Measurements from ENCODE around the gene TMEM167A.
"Not testable (repeated sequence)": the region's sequence is repeated elsewhere in the genome, so short reads cannot be mapped to it uniquely, and the experiment has no call there.

The TMEM167A gene

DNA sequence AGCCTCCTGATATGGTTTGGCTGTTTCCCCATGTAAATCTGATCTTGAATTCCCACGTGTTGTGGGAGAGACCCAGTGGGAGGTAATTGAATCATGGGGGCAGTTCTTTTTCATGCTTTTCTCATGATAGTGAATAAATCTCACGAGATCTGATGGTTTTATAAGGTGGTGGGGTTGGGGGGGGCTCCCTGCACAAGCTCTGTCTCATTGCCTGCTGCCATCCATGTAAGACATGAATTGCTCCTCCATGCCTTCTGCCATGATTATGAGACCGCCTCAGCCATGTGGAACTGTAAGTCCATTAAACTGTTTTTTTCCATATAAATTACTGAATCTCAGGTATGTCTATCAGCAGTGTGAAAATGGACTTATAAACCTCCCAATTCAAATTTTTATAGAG, 13.0 kb upstream of the TMEM167A start:
- DNase-seq (ENCODE audit: low spot score), result no peak

DNA sequence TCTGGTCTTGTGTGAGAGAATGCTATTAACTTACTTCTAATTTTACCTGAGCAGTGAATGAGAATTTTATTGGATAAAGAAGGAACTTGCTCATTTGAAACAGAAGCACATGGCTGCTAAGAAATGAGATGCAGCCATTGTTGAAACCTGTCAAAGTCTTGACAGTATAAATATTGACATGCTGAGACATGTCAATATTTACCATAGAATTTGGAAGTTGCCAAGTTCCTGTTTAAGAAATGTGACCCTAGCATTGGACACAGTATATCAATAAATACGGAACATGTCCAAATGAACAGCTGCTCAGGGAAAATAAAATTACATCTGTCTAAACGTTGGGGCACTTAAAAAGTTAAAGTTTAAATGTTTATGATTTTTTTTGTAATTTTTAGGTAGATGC, 7.9 kb upstream of the TMEM167A start:
- no peak for DNase-seq (ENCODE audit: low spot score)

DNA sequence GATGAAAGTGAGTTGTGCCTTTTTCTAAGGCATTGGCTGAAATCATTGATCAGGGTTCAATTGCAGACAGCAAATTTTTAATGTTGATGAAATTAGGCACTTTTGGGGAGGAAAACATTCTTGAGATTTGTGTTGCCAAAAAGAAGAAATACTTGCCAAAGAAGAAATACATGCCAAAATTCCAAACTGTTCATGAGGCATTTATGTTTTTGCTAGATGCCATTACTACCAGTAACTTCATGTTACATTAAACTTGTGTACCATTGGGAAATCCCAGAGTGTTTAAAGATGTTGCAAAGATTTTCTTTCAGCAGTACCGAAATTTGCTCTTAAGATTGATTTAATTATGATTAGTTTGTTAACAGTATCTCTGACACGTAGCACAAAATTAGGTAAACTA, 7.1 kb upstream of the TMEM167A start:
- no peak for DNase-seq (ENCODE audit: low spot score)

DNA sequence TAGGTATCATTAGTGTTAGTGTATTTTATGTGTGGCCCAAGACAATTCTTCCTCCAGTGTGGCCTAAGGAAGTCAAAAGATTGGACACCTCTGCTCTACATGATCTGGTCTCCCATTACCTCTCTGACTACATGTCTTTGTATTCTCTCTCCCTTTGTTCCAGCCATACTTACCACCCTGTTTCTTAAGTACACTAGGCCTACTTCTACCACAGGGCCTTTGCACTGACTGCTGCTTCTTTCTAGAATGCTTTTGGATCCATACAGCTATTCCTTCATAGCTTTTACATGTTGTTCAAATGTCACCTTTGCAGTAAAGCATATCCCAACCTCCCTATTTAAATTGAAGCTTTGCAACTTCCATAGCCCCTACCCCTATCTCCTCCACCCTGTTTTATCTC, 5.6 kb upstream of the TMEM167A start:
- no peak for DNase-seq (ENCODE audit: low spot score)

DNA sequence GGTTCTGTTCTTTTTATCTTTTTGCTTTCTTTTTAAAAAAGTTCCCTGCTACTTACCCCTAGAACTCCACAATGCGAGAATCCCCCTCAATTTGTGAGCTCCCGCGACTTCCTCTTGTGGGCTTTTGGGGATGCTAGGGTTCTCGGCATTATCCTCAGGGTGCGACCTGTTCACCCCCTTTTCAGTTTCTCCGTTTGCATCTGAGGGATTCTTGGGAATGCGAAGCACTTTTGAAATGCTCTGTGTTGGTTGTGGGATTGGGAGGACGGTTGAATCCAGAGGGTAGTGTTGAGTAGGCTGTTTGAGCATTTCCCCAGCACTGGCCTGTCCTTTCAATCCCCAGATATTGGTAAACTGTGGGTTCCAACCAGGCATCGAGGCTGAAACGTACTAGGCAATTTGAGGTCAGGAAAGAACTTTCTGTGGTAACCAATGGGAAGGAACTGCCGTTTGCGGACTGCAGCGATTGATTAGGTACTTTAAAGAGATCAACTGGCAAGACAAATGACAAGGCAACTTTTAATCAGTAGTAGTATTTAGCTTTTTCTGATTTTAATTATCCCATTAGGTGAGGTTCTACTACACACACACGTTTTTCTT, 568 bp upstream of the TMEM167A start:
- no peak for DNase-seq (ENCODE audit: low spot score)

DNA sequence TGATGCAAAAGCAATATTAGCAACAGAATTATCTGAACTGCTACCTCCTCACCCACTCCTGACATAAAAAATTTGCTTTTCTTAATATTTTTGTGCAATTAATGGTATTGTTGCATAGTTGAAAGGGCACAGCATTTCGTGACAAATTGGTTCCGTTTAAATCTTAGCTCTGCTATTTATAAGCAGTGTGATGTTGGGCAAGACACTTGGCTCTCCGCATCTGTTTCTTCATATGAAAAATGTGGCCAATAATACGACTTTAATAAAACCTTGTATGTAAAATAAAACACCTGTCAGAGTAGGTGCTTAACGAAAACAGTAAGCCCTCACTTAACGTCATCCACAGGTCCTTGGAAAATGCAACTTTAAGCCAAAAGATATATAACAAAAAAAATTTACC, 4.2 kb downstream of the TMEM167A start:
- DNase-seq (ENCODE audit: low spot score), result no peak

DNA sequence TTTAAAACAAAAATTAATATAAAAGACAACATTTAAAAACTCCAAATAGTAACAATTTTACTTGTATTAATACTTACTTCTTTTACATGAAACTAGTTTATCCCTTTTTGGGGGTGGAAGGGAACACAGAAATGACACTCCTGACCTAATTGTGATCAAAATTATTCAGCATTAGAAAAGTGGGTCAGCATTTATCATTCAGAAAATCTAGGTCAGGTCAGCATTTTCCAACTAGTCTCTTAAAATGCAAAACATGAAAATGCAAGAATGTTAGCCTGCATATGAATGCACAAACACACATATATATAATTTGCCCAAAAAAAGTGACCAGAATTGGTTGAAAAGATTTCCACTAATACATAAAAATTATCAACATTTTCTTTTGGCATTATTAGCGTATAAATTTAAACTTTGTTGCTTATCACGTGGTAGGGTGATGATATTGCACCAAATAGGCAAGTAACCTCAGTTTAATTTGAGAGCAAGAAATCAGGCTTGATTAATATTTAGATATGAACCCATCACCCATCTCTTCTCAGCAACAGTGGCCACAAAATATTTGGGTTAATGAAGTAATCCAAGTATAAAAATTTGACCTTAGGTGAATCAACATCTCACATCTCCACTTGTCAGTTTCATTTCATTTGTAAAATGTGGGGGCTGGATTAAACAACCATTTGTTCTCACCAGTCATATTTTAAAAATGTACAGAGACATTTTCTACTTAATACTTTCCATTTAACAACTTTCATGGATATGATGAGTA, 5.7 kb downstream of the TMEM167A start:
- DNase-seq (ENCODE audit: low spot score), result no peak

DNA sequence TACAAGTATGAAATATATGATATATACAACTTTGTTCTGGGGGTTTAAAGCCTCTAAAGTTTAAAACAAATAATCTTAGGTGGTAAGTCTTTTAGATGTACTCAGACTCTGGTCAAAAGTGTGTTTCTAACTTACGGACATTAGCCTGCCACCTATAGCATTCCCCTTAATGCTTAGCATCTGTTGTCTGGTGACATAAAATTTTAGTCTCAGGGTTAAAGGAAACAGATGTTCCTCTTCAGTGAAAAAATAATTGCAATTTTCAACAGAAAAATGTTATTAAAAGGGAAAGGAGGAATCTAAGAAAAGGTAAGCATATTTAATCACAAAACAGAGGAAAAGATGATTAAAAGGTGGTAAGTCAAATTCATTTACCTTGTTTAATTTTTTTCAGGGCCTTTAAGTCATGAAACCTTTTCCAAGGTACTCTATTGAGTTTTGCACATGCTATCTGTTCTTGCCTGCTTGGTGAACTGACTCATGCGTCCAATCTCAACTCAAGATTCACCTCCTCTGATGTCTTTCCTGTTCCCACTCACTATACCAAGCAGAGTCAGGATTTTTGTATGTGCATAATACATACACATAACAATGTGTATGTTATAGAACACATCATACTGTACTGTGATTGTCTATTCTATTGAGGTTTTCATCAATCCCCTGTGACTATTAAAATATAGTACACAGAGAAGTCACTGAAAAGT, 7.9 kb downstream of the TMEM167A start:
- no peak for DNase-seq (ENCODE audit: low spot score)

DNA sequence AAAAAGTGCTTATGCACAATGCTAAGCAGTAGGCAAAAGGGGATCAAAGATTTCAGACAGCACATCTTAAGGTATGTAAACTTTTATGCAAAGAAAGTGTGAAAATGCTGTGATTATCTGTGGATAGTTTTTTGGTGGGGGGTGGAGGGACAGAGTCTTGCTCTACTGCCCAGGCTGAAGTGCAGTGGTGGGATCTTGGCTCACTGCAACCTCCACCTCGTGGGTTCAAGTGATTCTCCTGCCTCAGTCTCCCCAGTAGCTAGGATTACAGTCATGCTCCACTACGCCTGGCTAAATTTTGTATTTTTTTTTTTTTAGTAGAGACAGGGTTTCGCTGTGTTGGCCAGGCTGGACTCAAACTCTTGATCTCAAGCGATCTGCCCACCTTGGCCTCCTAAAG, 9.8 kb downstream of the TMEM167A start:
- not testable (repeated sequence) for DNase-seq (ENCODE audit: low spot score)

DNA sequence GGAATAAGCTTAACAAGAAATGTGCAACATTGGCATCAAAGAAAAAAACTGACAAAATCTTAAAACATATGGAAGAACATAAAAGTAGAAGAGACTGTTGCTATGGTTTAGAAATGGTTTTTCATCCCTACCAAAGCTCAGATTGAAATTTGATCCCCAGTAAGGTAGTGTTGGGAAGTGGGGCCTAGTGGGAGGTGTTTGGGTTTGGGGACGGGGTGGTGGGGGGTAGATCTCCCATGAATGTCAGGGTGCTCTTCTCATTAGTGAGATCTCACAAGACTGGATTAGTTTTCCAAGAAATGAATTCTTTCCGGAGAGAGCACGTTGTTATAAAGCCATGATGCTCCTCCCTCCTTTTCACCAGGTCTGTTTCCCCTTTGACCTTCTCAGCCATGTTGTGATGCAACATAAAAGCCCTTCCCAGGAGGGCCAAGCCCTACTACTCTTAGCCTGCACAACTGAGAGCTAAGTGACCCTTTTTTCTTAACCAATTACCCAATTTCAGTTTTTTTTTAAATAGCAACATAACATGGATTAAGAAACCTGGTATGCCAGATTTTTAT, 10.6 kb downstream of the TMEM167A start:
- DNase-seq (ENCODE audit: low spot score), result no peak

DNA sequence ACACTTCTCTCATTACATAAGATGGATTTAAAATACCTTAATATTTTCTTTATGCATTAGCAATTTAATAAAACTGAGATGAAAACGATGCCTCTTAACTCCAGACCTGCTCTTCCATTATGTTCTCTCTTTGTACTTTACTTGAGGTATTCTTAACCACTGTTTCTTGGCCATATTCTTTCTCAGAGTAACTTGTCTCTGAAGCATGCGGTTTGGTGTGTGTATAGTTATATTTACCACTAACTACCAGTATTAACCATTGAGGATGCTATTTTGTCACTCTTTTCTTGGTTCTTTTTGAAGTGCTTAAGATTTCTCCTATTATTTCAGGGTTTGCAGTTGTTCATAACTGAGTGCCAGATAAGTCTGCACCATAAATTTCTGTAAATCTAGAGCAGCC, 17.9 kb downstream of the TMEM167A start:
- no peak for DNase-seq (ENCODE audit: low spot score)

DNA sequence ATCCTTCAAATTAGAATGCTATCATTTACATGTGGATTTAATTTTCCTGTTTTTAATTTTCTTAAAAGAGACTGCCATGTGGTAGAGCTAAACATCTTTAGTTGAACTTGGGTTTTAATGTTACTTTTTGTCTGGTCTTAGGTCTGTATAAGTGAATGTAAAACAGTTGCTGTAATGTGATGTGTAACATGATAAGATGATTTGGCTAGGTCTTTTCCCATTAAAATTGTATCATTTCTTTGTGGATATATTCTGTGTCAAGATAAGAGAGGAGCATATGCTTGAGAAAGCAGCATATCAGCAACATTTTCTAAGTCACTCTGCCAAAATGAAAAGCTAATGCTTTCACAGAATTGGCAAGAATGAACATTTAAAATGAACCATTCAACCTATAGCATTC, 18.5 kb downstream of the TMEM167A start:
- DNase-seq (ENCODE audit: low spot score), result no peak

DNA sequence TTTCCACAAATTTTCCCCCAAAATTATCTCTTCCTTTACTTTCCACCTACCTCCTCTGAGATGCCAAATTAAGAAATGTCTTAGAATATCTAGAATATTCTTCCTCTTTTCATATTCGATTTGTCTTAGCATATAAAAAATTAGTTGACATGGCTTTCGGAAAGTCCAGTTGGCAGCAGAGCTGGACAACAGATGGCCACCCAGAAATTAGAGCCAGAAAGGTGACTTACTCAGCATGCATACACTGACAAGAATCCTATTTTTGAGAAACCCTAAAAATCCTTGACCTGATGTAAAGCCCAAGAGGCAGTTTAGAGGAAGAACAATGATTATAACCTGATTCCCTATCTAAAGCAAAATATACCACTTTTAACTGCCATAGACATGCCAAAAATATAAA, 22.0 kb downstream of the TMEM167A start:
- no peak for DNase-seq (ENCODE audit: low spot score)

DNA sequence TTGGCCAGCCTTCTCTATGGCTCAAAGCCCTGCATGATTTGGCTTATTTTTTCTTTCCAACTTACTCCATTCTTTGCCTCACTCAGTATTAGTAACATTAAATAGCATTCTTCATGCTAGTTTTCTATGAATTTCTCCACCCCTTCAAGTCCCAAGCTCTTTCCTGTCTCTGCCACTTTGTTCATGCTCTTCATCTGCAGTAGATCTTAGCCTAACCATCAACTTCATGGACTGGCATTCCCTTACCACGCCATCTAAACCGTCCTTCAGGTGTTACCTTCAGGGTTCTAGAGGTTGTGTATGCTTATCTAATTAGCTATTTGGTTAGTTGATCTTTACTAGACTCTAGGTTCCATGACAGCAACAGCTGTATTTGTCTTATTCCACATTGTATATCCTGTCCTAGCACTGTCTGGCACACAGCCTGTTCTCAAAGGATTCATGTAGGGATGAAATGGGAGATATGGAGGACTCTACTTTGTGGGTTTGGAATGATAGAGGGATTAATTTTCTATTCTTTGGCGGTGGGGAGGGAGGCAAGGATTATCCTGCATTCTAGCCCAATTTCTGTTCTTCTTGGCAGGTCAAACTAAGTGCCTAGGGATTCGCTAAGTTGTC, 26.4 kb downstream of the TMEM167A start:
- DNase-seq (ENCODE audit: low spot score), result no peak

DNA sequence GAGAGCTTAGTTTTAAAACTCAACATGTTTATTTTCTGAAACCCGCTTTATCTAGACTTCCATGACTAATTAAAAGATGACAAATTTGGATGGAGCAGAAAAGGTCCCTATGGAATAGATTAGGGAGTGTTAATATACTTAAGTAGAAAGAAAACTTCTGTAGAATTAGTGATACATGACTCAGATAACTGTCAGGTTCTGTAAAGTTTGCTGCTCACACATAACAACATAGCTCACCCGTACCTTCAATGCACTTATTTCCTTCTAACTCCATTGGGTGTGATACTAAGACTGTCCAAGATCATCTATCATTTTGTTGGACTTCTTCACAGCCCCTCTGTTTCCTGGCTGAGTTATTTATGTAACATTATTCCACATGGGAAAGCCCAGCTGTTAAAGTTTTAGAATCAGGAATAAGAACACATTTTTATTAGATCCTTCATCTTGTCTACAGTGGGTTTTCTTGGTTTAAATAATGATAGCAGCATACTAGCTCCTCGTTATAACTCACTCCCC, 27.8 kb downstream of the TMEM167A start:
- DNase-seq (ENCODE audit: low spot score), result no peak

DNA sequence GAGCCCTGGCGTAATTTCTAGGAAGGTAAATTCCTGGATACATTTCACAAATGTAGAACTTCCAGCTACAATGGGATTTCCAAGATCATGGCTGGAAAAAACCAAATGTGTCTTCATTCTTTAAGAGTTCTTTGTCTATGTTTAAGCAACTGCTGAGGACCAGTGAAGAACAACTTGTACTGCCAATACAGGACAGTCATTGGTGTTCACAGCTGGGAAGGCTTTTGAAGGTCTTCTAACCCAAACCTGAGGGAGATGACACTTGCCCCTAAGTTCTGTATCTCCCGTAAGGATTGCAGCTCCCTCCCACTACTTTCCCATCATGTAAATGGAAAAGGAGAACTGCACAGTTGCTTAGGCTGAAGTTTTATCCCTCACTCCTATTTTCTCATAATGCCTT, 28.4 kb downstream of the TMEM167A start:
- DNase-seq (ENCODE audit: low spot score), result no peak

DNA sequence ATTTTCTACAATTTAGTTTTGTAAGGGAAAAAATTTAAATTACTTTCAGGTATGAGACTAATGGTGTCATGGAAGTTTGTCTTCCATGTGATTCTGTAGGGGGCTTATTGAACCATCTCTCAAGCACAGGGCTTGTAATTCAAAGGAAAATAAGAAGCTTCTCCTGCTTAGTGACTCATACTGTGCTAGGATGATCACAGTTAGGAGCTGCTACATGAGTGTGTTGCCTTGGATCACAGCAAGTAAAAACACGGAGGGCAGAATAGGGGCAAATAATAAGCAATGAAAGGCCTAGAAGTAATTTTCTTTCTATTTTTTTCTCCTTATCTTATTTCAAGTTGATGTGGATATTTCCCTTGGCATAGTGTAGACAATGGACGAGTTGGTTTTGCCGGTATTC, 28.9 kb downstream of the TMEM167A start:
- DNase-seq (ENCODE audit: low spot score), result no peak

DNA sequence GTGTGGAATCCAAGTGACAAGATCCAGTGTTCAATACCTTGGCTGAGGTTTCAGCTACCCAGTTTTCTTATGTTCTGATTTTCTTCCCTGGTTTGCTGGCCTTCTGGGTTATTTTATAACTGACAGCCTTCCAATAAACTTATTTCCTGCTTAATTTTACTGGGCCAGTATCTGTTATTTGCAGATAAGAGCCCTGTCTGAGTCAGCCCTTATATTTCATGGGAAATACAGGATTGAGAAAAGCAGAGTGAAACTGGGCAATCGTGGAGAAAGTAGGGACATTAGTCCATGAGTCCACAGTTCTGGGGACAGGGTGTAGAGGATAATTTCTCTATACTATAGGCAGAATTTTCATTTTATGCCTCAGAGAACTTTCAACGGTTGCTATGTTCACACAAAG, 32.3 kb downstream of the TMEM167A start:
- DNase-seq (ENCODE audit: low spot score), result no peak

DNA sequence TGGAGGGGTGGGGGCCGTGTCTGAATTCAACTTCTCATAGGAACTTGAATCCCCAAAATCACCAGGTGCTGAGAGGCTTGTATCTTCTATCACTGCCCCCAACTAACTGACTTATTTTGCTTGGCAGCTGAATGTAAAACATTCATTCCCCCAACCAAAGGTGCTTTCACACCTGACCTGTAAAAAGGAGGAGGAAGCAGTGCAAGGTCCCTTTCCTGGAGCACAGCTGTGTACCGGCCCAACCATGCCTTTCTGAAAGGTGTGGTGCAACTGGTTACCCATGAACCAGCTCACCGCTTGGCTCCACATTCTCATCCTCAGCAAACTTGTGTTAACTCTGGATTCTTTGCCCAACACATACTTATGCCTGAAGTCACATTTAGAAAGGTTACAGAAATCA, 34.7 kb downstream of the TMEM167A start:
- no peak for DNase-seq (ENCODE audit: low spot score)

DNA sequence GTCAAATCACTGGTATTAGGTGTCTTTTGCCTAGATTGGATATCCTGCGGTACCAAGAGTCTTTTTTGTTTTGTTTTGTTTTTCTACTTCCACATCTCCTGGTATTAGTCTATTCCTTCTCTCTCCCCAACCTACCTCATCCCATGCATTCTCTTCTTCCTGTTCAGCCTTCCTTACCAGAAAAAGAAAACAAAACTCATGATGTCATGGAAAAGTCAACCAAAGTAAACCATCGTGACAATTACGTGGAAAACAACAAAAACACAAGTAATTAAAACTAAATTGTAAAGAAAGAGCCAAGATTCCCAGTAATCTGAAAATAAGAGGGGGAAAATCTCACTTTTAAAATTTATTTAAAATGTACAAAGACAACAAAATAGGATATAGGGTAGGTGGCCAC, 38.3 kb downstream of the TMEM167A start:
- no peak for DNase-seq (ENCODE audit: low spot score)

DNA sequence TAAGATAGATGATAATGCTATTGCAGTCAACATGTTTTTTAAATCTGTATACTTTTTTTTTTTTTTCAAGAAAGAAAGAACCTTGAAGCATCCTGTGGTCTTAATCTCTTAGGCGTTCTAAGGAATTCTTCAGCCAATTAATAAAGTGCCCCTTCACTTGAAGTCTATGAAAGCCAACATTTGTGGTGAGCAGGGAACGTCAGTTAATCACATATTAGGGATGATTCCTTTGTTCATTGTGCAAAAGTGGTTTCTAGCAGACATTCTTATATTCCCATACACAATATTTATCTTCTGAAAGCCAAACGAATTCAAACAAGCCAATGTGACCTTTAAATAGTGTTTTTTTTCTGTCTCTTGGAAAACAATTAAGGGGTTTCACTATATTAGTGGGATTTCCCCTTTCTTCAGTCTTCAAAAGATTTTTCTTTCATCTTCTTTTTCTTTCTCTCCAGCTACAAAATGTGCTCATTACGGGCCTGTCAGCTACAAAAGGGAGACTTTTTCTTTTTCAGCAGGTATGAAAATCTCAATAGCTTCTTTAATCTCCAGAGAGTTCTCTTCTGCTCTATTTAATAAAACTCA, 40.1 kb downstream of the TMEM167A start:
- DNase-seq (ENCODE audit: low spot score), result no peak
